Stimulated activated CD4-positive, alpha-beta T cell treated with anti-CD3 and anti-CD28 coated beads, Interleukin-4, amount 100 ng/mL, for 1 hour (primary cell): ENCODE results near the gene OR10H4.
"Not testable (repeated sequence)": the region's sequence is repeated elsewhere in the genome, so short reads cannot be mapped to it uniquely, and the experiment has no call there.

Source experiments
- DNase-seq: peaks from one replicate; pipeline ENCODE4 v3.0.0-alpha.2; 2020

OR10H4 gene

DNA sequence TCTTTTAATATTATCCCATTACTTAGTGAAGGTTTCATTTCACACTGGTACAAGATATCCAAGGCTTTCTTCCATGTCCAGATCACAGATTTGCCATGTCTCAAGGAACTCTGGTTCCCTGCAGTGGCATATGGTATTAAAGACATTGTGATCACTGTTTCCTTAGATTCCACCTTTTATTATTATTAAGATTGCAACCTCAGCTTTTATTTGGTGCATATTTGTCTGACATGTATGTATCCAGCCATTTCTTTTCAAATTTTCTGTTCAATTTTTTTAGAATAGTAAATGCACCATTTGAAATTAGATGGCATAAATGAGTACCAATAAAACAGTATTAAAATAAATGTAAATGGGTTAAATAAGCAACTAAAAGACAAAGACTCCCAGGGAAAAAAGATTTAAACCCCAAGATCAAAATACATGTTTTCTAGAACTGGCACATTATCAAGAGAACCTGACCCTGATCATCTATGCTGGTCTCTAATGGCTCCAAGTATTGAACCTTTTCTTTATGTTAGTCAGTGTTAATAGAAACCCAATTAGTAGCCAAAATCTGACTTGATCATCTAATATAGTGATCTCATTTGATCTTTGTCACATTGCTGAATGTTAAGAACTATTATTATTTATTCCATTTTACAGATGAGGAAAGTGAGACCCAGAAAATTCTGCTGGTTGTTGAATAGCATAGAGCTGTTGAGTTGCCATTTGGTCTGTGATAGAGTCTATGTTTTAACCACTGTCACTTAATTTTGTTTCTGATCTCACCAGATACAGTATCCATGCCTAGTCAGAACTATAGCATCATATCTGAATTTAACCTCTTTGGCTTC lies at the start of gene OR10H4:
Gene OR10H4 (plus strand): TSS at position 786 of the 836 bp plus-strand sequence. CDS start 0 bp downstream, at position 786.
- no peak for DNase-seq

GRCh38 chr19:15899561-15899960 lies 49.2 kb upstream of the OR10H4 start:
- not testable (repeated sequence) for DNase-seq

- DNase-seq = not testable (repeated sequence)
Measured at GRCh38 chr19:15900032-15900431, 48.8 kb upstream of the OR10H4 start.

- DNase-seq = no peak
Measured at GRCh38 chr19:15900504-15900903, 48.3 kb upstream of the OR10H4 start.

DNA sequence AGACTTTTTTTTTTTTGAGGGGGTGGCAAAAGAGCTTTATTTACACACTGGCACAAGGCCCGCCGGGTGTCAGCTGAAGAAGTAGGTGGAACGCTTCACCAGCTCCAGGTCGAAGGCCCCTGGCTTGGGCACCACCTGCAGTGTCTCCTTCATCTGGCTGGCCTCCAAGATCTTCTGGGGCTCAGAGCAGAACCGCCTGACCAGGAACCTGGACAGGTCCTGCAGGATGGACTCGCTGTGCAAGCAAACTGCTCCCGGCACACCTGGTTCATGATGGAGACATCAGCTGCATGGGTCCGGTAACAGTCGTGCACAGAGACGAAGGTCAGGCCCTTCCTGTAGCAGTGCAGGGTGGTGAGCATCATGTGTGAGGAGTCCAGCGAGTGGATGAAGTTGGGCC lies 46.6 kb upstream of the OR10H4 start:
- DNase-seq = no peak

- DNase-seq = not testable (repeated sequence)
Measured at GRCh38 chr19:15902898-15903297, 45.9 kb upstream of the OR10H4 start.

GRCh38 chr19:15905026-15905425 lies 43.8 kb upstream of the OR10H4 start:
- DNase-seq = no peak

DNA sequence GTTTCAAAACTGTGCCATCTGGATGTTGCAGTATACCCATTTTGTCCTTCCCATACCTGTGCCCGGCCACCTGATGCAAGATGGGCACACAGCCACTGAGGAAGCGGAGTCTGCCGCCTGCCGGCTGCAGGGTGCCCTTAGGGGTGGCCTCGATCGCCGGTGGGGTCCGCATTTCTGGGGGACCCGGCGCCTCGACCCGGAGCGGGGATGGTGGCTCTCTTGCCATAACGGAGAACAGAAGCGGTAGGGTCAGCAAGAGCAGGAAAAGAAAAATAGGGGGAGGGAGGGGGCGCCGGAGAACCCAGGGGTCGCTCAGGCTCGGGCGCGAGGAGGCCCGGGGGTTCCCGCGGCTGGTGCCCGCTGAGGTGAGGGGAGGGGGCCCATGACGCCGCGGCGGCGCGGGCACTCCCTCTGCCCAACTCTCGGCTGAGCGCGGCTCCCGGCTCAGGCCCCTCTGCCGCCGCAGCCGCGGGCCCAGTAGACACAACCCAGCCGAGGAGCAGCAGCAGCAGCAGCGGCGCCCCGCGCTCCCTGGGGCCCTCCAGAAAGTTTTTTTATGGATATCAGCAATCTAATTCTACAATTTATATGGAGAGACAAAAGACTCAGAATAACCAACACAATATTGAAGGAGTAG lies 37.1 kb upstream of the OR10H4 start:
- DNase-seq = no peak

DNA sequence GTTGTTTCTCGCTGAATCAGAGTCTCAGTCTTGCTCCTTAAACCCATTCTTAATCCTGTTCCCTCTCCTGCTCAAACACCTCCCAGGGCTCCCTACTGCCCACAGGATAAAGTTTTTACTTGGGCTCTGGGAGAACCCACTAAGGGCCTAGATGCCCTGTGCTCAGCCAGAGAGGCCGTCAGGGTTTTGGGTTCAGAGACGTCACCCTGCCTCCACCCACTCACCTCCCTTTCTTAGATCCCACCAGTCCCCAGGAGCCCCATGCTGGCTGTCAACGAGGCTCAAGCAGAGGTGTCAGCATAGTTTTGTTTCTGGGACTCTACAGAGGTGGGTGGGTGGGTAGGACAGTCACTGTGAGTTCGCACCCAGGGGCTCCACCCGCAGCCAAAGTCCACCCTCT lies 35.4 kb upstream of the OR10H4 start:
- DNase-seq = no peak

- no peak for DNase-seq
Measured at GRCh38 chr19:15913830-15914229, 35.0 kb upstream of the OR10H4 start.

DNA sequence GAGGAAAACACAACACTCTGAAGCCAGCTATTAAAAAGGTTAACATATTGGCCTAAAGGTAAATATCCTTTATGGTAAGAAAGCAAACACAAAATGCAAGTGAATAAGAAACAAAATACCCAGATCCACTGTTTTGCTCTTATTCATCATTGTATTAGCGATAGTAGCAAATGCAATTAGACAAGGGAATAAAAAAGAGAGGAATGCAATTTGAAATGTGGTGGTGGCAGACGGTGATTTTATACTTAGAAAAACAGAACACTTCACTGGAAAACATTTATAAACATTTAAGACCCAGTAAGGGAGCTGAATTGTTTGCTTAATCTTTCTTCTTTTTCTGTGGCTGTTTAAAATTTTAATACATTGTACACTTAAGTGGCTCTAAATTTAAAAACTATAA lies 33.7 kb upstream of the OR10H4 start:
- DNase-seq = no peak

GRCh38 chr19:15919243-15919642 lies 29.6 kb upstream of the OR10H4 start:
- DNase-seq = no peak

DNA sequence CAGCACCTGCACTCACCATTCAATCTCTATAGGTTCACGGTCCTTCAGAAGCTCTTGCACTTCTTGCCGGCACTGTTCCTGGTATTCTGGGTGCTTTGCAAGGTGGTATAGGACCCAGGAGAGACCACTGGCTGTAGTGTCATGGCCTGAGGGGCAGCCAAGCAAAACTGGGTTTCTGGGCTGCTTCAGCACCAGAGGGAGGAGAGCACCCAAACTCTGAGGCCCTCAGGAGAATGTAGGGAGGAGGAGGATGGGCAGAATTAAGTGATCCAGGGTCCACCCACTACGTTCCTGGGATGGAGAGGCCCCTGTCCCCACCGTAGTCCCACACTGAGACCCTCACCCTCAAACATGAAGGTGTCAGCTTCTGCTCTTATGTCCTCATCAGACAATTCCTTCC lies 26.8 kb upstream of the OR10H4 start:
- no peak for DNase-seq

- no peak for DNase-seq
Measured at GRCh38 chr19:15923702-15924101, 25.1 kb upstream of the OR10H4 start.

- no peak for DNase-seq
Measured at GRCh38 chr19:15926484-15926883, 22.3 kb upstream of the OR10H4 start.

GRCh38 chr19:15928321-15928720 lies 20.5 kb upstream of the OR10H4 start:
- no peak for DNase-seq

DNA sequence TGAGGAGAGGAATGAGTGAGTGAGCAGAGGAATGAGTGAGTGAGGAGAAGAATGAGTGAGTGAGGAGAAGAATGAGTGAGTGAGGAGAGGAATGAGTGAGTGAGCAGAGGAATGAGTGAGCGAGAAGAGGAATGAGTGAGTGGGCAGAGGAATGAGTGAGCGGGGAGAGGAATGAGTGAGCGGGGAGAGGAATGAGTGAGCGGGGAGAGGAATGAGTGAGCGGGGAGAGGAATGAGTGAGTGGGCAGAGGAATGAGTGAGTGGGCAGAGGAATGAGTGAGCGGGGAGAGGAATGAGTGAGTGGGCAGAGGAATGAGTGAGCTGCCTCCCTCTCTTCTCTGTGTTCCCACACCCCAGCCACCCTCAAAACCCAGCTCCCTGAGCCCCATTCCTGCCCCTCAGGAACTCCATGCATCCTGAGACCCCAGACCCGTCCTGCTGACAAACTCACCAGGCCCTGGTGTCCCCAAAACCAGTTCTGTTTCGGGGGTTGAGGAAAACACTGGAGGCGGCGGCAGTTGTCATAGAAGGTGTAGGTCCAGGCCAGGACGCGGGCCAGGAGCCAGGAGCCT lies 15.0 kb upstream of the OR10H4 start:
- not testable (repeated sequence) for DNase-seq

DNA sequence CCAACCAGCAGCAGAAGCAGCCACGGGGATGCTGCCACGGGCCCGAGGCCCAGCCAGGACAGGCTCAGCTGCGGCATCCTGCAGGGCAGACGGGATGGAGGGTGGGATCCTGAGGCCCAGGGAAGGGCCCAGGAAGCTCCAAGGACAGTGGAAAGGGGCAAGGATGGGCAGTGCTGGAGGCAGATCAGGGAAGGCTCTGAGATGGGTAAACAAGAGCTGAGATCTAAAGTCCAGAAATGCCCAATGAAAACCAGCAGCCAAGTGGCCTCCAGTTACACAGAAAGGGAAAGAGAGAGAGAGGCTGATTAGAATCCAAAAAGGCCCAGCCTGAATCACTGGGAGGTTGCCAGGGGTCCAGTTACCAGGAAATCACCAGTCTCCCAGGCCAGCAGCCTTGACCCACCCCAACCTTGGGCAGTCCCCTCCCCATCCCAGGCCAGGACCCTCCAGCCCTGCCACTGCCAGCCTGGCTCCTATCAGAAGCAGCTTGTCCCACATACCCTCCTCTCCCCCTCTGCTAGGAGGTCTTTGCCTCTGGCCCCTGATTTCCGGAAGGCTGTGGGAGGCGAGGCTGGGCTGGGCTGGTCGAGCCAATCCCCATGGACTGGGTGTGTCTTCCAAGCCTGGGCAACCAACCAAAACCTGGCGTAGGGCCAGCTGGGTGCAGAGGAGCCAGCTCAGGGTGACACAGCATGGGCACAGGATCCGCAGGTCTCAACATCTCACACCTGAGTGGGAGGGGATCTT lies 14.3 kb upstream of the OR10H4 start, which contains the start of gene CYP4F11:
Gene CYP4F11 (minus strand): TSS at position 198 of the 747 bp plus-strand sequence. CDS start 121 bp downstream, at position 77.
- DNase-seq = no peak

- no peak for DNase-seq
Measured at GRCh38 chr19:15935167-15935702, 13.6 kb upstream of the OR10H4 start.

GRCh38 chr19:15936173-15936572 lies 12.6 kb upstream of the OR10H4 start:
- DNase-seq = no peak

GRCh38 chr19:15936950-15937349 lies 11.9 kb upstream of the OR10H4 start:
- DNase-seq = no peak

GRCh38 chr19:15937771-15938170 lies 11.0 kb upstream of the OR10H4 start:
- DNase-seq = no peak

GRCh38 chr19:15944401-15944800 lies 4.4 kb upstream of the OR10H4 start:
- DNase-seq = no peak
